ENCODE data around the gene NR3C1. TPM values are rescaled to one million over a fixed set of nuclear protein-coding genes. Genes with fewer than 3 reads are reported as not detected.

NR3C1 gene
- total and polyA plus RNA-seq, 2 of the 13 experiments (the other 11 are each of a cell fraction or from before 2014, with no cell fraction given) = 10.0 to 24.3 TPM

GRCh38 chr5:143237664-143238063 is 165.8 kb downstream of the NR3C1 start:
- FAIRE-seq (no peak), ATAC-seq (no peak), DNase-seq (ENCODE audit: low spot score) (no peak)
- no peaks in the 10 kb centered on the region for H3K27me3 ChIP-seq (ENCODE audit: control insufficient read depth in 1 of 2, insufficient read depth in 2 of 2, low read length in 2 of 2)
- peaks cover 37% of the 10 kb centered on the region for H3K4me1 ChIP-seq (ENCODE audit: insufficient read depth, low read length)
- H3K4me3 ChIP-seq (replicated peaks in 1 of 3; ENCODE audit: insufficient read depth in 1 of 3, low read depth in 2 of 3, low read length in 3 of 3) = no peak overlapping the region
- in situ Hi-C loops (cut with HindIII; ENCODE audit: extremely low pct_ligation_motif_present, low pct_unique_long_range_greater_than_20kb) = no loop called here
- H3K4me2 ChIP-seq (ENCODE audit: low read depth, low read length) = no peak overlapping the region
- H3K9ac ChIP-seq (ENCODE audit: insufficient read depth, low read depth, low read length) = no peak overlapping the region
- no peaks in the 10 kb centered on the region for H3K79me2 ChIP-seq (ENCODE audit: insufficient read depth, low read length)
- H3K9me3 ChIP-seq (ENCODE audit: low read length) = no peaks in the 10 kb centered on the region
- CTCF ChIA-PET (ENCODE audit: low intra/inter-chr PET ratio, low total read pairs) = no interaction called here
- no peaks in the 10 kb centered on the region for H4K20me1 ChIP-seq (ENCODE audit: insufficient read depth, low read length)
- POLR2A ChIA-PET = no interaction called here
- WGBS (ENCODE audit: low lambda C conversion rate) = 81% methylated on average over 10 of the region's 10 CpGs
- no peak overlapping the region for H3K27ac ChIP-seq (ENCODE audit: extremely low read length, insufficient read depth, low read length)
- TF ChIP-seq TFDP2 (CRISPR knock-in tag; IDR thresholded peaks at IDR 0.05) (no peak), ZNF512 (CRISPR knock-in tag; IDR thresholded peaks at IDR 0.05) (no peak), MTF1 (CRISPR knock-in tag; IDR thresholded peaks at IDR 0.05) (no peak), U2AF1 (optimal IDR thresholded peaks at IDR 0.05; ENCODE audit: low read depth, low read length) (no peak), ZNF124 (CRISPR knock-in tag; IDR thresholded peaks at IDR 0.05) (no peak), MXD3 (CRISPR knock-in tag; IDR thresholded peaks at IDR 0.05) (no peak), ZNF672 (CRISPR knock-in tag; IDR thresholded peaks at IDR 0.05) (no peak), PHF21A (CRISPR knock-in tag; IDR thresholded peaks at IDR 0.05) (no peak), ZSCAN29 (CRISPR knock-in tag; conservative IDR thresholded peaks at IDR 0.05) (no peak), THAP7 (CRISPR knock-in tag; IDR thresholded peaks at IDR 0.05) (no peak), FOSL2 (CRISPR knock-in tag; IDR thresholded peaks at IDR 0.05) (no peak), ZNF24 (IDR thresholded peaks at IDR 0.05) (no peak), ZNF761 (CRISPR knock-in tag; conservative IDR thresholded peaks at IDR 0.05) (no peak)
- no peaks in the 10 kb centered on the region for H3K36me3 ChIP-seq (replicated peaks in 1 of 2; ENCODE audit: control insufficient read depth in 1 of 2, insufficient read depth in 2 of 2, low read length in 2 of 2)
- no peak overlapping the region for H2AFZ ChIP-seq (ENCODE audit: low read length)
- BruUV-seq (replicated peaks) = no TSS peak
- intact Hi-C loops (cut with micrococcal nuclease; ENCODE audit: unreplicated experiment) = no loop called here

All from HepG2 (cell line).